GM12878 (cell line): ENCODE measurements around the gene MED13. TPM values are rescaled to one million over a fixed set of nuclear protein-coding genes. Genes with fewer than 3 reads are reported as not detected.

Source experiments
- ATF7 ChIP-seq: fragments of 450-650 bp; IDR thresholded peaks from 2 replicates; pipeline ENCODE4 v1.6.1; 2016; ENCODE audit warnings: low read depth, mild to moderate bottlenecking
- CBX5 ChIP-seq: sonication (generic); IDR thresholded peaks from 2 replicates; pipeline ENCODE4 v1.6.1; 2016; ENCODE audit warnings: low read depth, moderate library complexity, mild to moderate bottlenecking, inconsistent platforms
- EP300 ChIP-seq, 2 experiments: fragments of 150-350 bp in 1 of 2; IDR thresholded peaks; 2 replicates each; pipeline ENCODE4 v1.6.1; 2011 to 2012; ENCODE audit warnings: low read depth in 2 of 2, low read length in 2 of 2, borderline replicate concordance in 1 of 2, improper control_type of control experiment in 1 of 2, inconsistent platforms in 1 of 2; ENCODE audit not compliant: control insufficient read depth in 1 of 2
- HDAC6 ChIP-seq: fragments of 200-600 bp; sonication (generic); IDR thresholded peaks from one replicate; pipeline ENCODE4 v1.8.0; 2017; ENCODE audit warnings: antibody characterized with exemption; ENCODE audit not compliant: unreplicated experiment
- HDGF ChIP-seq: fragments of 450-650 bp; IDR thresholded peaks from 2 replicates; pipeline ENCODE4 v1.6.1; 2016; ENCODE audit warnings: antibody characterized with exemption
- MEF2B ChIP-seq: fragments of 450-650 bp; IDR thresholded peaks from 2 replicates; pipeline ENCODE4 v1.6.1; 2018; ENCODE audit warnings: mild to moderate bottlenecking, moderate library complexity; ENCODE audit not compliant: partially characterized antibody, poor library complexity, severe bottlenecking
- MTA2 ChIP-seq: fragments of 450-650 bp; IDR thresholded peaks from 2 replicates; pipeline ENCODE4 v1.6.1; 2016; ENCODE audit warnings: low read depth, mild to moderate bottlenecking, moderate library complexity
- MXI1 ChIP-seq: fragments of 150-350 bp; IDR thresholded peaks from 2 replicates; pipeline ENCODE4 v1.6.1; 2011; ENCODE audit warnings: low read depth, mild to moderate bottlenecking, inconsistent platforms, low read length, improper control_type of control experiment
- NFYB ChIP-seq: IDR thresholded peaks from 2 replicates; pipeline ENCODE4 v1.6.1; 2011; ENCODE audit warnings: low read depth, mild to moderate bottlenecking, low read length, improper control_type of control experiment, moderate library complexity; ENCODE audit not compliant: insufficient read depth
- NR2C1 ChIP-seq: fragments of 450-650 bp; IDR thresholded peaks from 2 replicates; pipeline ENCODE4 v1.6.1; 2017; ENCODE audit warnings: antibody characterized with exemption, mild to moderate bottlenecking, moderate library complexity
- NR2F1 ChIP-seq: fragments of 450-650 bp; conservative IDR thresholded peaks from 2 replicates; pipeline ENCODE4 v1.6.1; 2017; ENCODE audit warnings: mild to moderate bottlenecking
- NRF1 ChIP-seq: conservative IDR thresholded peaks from 2 replicates; pipeline ENCODE4 v1.6.1; 2011; ENCODE audit warnings: mild to moderate bottlenecking, low read depth, low read length, improper control_type of control experiment
- PAX5 ChIP-seq: IDR thresholded peaks from 2 replicates; pipeline ENCODE4 v1.6.1; 2011; ENCODE audit warnings: low read depth, low read length, borderline replicate concordance
- RB1 ChIP-seq: fragments of 450-650 bp; formaldehyde crosslinking; IDR thresholded peaks from 2 replicates; pipeline ENCODE4 v1.6.1; 2017; ENCODE audit warnings: mild to moderate bottlenecking, borderline replicate concordance
- TARDBP ChIP-seq: IDR thresholded peaks from 2 replicates; pipeline ENCODE4 v1.6.1; 2016; ENCODE audit warnings: borderline replicate concordance
- TCF12 ChIP-seq: IDR thresholded peaks from 2 replicates; pipeline ENCODE4 v1.6.1; 2011; ENCODE audit warnings: low read depth, mild to moderate bottlenecking, low read length
- YBX1 ChIP-seq: fragments of 450-650 bp; IDR thresholded peaks from 2 replicates; pipeline ENCODE4 v1.6.1; 2016; ENCODE audit warnings: antibody characterized with exemption
- polyA plus RNA-seq, 11 experiments: library from polyadenylated mRNA; depleted of rRNA in 4 of 11; unstranded in 6 of 11; stranded (reverse) in 5 of 11; fragments of >200 nt; fragmentation: Nextera tagmentation in 4 of 11; fragmentation: Illumina TruSeq in 1 of 11; extraction: Ambion mirVana in 4 of 11; extraction: Trizol in 1 of 11; gene quantifications; 1 replicate in 1 of 11; 2 replicates in 10 of 11; pipeline versions ENCODE4 v1.2.1 to v1.2.3, GENCODE V29; 2011 to 2016; ENCODE audit warnings: inconsistent platforms in 2 of 11, missing spikeins in 2 of 11, low read depth in 1 of 11
- total RNA-seq, 4 experiments: library from RNA; depleted of rRNA in 3 of 4; stranded (reverse); fragments of >200 nt in 3 of 4; fragmentation: Illumina TruSeq in 1 of 4; extraction: Trizol in 1 of 4; gene quantifications; 2 replicates each; pipeline versions ENCODE4 v1.2.1 to v1.2.3, GENCODE V29; 2013 to 2021
- TF ChIP-seq, protein P1 (sequence below): fragments of 450-650 bp; IDR thresholded peaks from 2 replicates; pipeline ENCODE4 v1.6.1; 2017; ENCODE audit warnings: borderline replicate concordance
- TF ChIP-seq, protein P2 (sequence below): fragments of 450-650 bp; conservative IDR thresholded peaks from 2 replicates; pipeline ENCODE4 v1.6.1; 2017; ENCODE audit warnings: mild to moderate bottlenecking, moderate library complexity
- TF ChIP-seq, protein P3 (sequence below): fragments of 450-650 bp; IDR thresholded peaks from 2 replicates; pipeline ENCODE4 v1.6.1; 2017; ENCODE audit warnings: mild to moderate bottlenecking
- TF ChIP-seq, protein P4 (sequence below): fragments of 450-650 bp; IDR thresholded peaks from 2 replicates; pipeline ENCODE4 v1.6.1; 2018; ENCODE audit warnings: borderline replicate concordance, mild to moderate bottlenecking; ENCODE audit not compliant: partially characterized antibody

The MED13 gene
- total and polyA plus RNA-seq, 10 of the 15 experiments (the other 5 are each of a cell fraction or from before 2014, with no cell fraction given), result 4.6 to 49.7 (median 21.3) TPM

DNA sequence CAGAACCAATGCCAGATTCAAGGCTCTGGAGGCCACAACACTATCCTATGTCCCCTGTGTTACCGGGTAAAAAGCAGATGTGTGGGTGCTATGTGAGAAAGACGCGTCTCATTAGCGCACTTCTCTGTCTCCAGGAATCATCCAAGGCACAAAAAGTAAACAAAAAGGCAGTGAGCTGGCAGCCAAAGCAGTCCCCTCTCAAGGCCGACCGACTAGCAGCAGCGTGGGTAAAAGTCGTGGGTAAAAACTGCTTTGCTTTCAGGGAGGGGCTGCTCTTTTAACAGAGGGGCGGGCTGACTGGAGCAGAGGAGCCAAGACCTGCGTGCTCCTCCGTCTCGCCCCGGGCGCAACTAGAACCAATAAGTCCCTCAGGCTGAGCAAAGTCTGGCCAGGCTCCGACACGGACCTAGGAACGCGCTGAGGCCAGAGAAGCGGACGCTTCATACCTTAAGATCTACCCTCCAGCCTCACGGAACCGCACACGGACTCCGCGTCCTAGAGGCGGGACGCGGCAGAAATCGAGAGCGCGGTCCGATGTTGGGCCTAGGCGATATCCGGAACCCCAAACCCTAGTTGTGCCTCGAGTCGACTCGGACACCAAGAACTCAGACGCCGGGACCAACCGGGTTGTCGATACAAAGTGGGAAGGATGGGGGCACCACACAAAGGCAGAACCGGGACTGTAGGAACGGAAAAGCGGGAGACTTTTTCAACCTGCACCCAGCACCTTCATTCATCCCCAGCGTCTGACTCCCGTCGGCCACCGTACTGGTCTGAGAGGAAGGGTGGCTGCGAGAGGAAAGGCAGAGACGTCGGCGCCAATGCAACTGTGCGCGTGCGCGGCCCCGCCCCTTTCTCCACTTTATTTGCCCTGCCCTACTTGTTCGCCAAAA lies 137.6 kb downstream of the MED13 start, which contains the start of gene INTS2 (continued):
- TF ChIP-seq, protein P1, sequence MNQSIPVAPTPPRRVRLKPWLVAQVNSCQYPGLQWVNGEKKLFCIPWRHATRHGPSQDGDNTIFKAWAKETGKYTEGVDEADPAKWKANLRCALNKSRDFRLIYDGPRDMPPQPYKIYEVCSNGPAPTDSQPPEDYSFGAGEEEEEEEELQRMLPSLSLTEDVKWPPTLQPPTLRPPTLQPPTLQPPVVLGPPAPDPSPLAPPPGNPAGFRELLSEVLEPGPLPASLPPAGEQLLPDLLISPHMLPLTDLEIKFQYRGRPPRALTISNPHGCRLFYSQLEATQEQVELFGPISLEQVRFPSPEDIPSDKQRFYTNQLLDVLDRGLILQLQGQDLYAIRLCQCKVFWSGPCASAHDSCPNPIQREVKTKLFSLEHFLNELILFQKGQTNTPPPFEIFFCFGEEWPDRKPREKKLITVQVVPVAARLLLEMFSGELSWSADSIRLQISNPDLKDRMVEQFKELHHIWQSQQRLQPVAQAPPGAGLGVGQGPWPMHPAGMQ, result no peak
- 0 out of 2 replicates have a peak, but pooled peaks have one; percentile 43 for TF ChIP-seq TCF12
- TF ChIP-seq NR2C1, result no peak
- TF ChIP-seq ATF7, result peak; percentile 41
- peak; percentile 48; the same call in 1 of the 2 replicates for TF ChIP-seq TARDBP
- TF ChIP-seq, protein P2, sequence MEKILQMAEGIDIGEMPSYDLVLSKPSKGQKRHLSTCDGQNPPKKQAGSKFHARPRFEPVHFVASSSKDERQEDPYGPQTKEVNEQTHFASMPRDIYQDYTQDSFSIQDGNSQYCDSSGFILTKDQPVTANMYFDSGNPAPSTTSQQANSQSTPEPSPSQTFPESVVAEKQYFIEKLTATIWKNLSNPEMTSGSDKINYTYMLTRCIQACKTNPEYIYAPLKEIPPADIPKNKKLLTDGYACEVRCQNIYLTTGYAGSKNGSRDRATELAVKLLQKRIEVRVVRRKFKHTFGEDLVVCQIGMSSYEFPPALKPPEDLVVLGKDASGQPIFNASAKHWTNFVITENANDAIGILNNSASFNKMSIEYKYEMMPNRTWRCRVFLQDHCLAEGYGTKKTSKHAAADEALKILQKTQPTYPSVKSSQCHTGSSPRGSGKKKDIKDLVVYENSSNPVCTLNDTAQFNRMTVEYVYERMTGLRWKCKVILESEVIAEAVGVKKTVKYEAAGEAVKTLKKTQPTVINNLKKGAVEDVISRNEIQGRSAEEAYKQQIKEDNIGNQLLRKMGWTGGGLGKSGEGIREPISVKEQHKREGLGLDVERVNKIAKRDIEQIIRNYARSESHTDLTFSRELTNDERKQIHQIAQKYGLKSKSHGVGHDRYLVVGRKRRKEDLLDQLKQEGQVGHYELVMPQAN, result peak; percentile 95
- TF ChIP-seq NFYB, result peak; percentile 35; the same call in 1 of the 2 replicates
- TF ChIP-seq MTA2, result peak; percentile 27; the same call in 1 of the 2 replicates
- TF ChIP-seq CBX5, result no peak
- 0 out of 4 replicates have a peak, but pooled peaks of 1 of the 2 experiments have one; percentile 5 for TF ChIP-seq EP300 (IDR thresholded peaks at IDR 0.05; ENCODE audit: borderline replicate concordance in 1 of 2, control insufficient read depth in 1 of 2, low read depth in 2 of 2, low read length in 2 of 2)
- TF ChIP-seq, protein P3, sequence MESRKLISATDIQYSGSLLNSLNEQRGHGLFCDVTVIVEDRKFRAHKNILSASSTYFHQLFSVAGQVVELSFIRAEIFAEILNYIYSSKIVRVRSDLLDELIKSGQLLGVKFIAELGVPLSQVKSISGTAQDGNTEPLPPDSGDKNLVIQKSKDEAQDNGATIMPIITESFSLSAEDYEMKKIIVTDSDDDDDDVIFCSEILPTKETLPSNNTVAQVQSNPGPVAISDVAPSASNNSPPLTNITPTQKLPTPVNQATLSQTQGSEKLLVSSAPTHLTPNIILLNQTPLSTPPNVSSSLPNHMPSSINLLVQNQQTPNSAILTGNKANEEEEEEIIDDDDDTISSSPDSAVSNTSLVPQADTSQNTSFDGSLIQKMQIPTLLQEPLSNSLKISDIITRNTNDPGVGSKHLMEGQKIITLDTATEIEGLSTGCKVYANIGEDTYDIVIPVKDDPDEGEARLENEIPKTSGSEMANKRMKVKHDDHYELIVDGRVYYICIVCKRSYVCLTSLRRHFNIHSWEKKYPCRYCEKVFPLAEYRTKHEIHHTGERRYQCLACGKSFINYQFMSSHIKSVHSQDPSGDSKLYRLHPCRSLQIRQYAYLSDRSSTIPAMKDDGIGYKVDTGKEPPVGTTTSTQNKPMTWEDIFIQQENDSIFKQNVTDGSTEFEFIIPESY, result no peak
- peak; percentile 67; the same call in 1 of the 2 replicates for TF ChIP-seq HDGF
- peak; percentile 35 for TF ChIP-seq MXI1
- TF ChIP-seq, protein P4, sequence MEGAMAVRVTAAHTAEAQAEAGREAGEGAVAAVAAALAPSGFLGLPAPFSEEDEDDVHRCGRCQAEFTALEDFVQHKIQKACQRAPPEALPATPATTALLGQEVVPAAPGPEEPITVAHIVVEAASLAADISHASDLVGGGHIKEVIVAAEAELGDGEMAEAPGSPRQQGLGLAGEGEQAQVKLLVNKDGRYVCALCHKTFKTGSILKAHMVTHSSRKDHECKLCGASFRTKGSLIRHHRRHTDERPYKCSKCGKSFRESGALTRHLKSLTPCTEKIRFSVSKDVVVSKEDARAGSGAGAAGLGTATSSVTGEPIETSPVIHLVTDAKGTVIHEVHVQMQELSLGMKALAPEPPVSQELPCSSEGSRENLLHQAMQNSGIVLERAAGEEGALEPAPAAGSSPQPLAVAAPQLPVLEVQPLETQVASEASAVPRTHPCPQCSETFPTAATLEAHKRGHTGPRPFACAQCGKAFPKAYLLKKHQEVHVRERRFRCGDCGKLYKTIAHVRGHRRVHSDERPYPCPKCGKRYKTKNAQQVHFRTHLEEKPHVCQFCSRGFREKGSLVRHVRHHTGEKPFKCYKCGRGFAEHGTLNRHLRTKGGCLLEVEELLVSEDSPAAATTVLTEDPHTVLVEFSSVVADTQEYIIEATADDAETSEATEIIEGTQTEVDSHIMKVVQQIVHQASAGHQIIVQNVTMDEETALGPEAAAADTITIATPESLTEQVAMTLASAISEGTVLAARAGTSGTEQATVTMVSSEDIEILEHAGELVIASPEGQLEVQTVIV, result no peak
- TF ChIP-seq NRF1, result peak; percentile 91
- peak; percentile 81; the same call in 1 of the 2 replicates for TF ChIP-seq RB1
- TF ChIP-seq PAX5, result no peak
- no peak for TF ChIP-seq MEF2B
- no peak for TF ChIP-seq YBX1
- TF ChIP-seq HDAC6, result no peak
- 0 out of 2 replicates have a peak, but pooled peaks have one; percentile 14 for TF ChIP-seq NR2F1
